Anterior cingulate cortex (tissue), 58 donors: ENCODE measurements around the gene PRKAG2.

Source experiments
- DNase-seq, 58 donors: peaks; one replicate each; lab custom pipeline; 2025; lab: John Stamatoyannopoulos, UW

The PRKAG2 gene

GRCh38 chr7:151901828-151902227 lies 24.9 kb upstream of the PRKAG2 start:
- DNase-seq, result no peak

GRCh38 chr7:151900986-151901621 lies 24.2 kb upstream of the PRKAG2 start:
- no peak for DNase-seq

- no peak for DNase-seq
These were observed 23.7 kb upstream of the PRKAG2 start for GRCh38 chr7:151900591-151900985.

GRCh38 chr7:151899513-151900360 lies 22.8 kb upstream of the PRKAG2 start:
- DNase-seq, result no peak

- DNase-seq, result no peak
These were observed 21.2 kb upstream of the PRKAG2 start for GRCh38 chr7:151897951-151898686.

- peak in 5 of 58 donors; percentile 15 to 68 (median 22) for DNase-seq
These were observed 20.3 kb upstream of the PRKAG2 start for GRCh38 chr7:151897161-151897731.

- no peak for DNase-seq
These were observed 19.6 kb upstream of the PRKAG2 start for GRCh38 chr7:151896486-151896885.

- DNase-seq, result peak in 14 of 58 donors; percentile 17 to 64 (median 32)
These were observed 19.2 kb upstream of the PRKAG2 start for GRCh38 chr7:151896086-151896485.

- DNase-seq, result peak in 31 of 58 donors; percentile 15 to 82 (median 51)
These were observed 18.7 kb upstream of the PRKAG2 start for GRCh38 chr7:151895631-151896031.

GRCh38 chr7:151895008-151895630 lies 18.2 kb upstream of the PRKAG2 start:
- no peak for DNase-seq

GRCh38 chr7:151894111-151895007 lies 17.4 kb upstream of the PRKAG2 start:
- DNase-seq, result peak in 3 of 58 donors; percentile 20 to 29 (median 28)

- DNase-seq, result no peak
These were observed 16.5 kb upstream of the PRKAG2 start for GRCh38 chr7:151893405-151893923.

- no peak for DNase-seq
These were observed 14.8 kb upstream of the PRKAG2 start for GRCh38 chr7:151891753-151892152.

- peak in 6 of 58 donors; percentile 28 to 76 (median 40) for DNase-seq
These were observed 14.3 kb upstream of the PRKAG2 start for GRCh38 chr7:151891182-151891581.

- no peak for DNase-seq
These were observed 13.6 kb upstream of the PRKAG2 start for GRCh38 chr7:151890355-151891004.

- no peak for DNase-seq
These were observed 12.8 kb upstream of the PRKAG2 start for GRCh38 chr7:151889406-151890354.
